SW480 (cell line): Measurements from ENCODE around the gene ADAMTS19.
"Not testable (repeated sequence)": the region's sequence is repeated elsewhere in the genome, so short reads cannot be mapped to it uniquely, and the experiment has no call there.

Experiments
- DNase-seq: peaks from one replicate; pipeline ENCODE4 v3.0.0-alpha.2; 2016; ENCODE audit warnings: low spot score

The ADAMTS19 gene, protein sequence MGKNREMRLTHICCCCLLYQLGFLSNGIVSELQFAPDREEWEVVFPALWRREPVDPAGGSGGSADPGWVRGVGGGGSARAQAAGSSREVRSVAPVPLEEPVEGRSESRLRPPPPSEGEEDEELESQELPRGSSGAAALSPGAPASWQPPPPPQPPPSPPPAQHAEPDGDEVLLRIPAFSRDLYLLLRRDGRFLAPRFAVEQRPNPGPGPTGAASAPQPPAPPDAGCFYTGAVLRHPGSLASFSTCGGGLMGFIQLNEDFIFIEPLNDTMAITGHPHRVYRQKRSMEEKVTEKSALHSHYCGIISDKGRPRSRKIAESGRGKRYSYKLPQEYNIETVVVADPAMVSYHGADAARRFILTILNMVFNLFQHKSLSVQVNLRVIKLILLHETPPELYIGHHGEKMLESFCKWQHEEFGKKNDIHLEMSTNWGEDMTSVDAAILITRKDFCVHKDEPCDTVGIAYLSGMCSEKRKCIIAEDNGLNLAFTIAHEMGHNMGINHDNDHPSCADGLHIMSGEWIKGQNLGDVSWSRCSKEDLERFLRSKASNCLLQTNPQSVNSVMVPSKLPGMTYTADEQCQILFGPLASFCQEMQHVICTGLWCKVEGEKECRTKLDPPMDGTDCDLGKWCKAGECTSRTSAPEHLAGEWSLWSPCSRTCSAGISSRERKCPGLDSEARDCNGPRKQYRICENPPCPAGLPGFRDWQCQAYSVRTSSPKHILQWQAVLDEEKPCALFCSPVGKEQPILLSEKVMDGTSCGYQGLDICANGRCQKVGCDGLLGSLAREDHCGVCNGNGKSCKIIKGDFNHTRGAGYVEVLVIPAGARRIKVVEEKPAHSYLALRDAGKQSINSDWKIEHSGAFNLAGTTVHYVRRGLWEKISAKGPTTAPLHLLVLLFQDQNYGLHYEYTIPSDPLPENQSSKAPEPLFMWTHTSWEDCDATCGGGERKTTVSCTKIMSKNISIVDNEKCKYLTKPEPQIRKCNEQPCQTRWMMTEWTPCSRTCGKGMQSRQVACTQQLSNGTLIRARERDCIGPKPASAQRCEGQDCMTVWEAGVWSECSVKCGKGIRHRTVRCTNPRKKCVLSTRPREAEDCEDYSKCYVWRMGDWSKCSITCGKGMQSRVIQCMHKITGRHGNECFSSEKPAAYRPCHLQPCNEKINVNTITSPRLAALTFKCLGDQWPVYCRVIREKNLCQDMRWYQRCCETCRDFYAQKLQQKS

GRCh38 chr5:129459777-129460671, at the start of gene ADAMTS19:
TSS of gene ADAMTS19 (plus strand) at chr5:129460298. CDS start at chr5:129460392, 94 bp downstream.
- DNase-seq: peak; percentile 88

GRCh38 chr5:129410488-129410887, 49.6 kb upstream of the ADAMTS19 start:
- DNase-seq: peak; percentile 68

- no peak for DNase-seq
Measured at GRCh38 chr5:129412721-129413120, 47.4 kb upstream of the ADAMTS19 start.

GRCh38 chr5:129413570-129413969, 46.5 kb upstream of the ADAMTS19 start:
- no peak for DNase-seq

DNA sequence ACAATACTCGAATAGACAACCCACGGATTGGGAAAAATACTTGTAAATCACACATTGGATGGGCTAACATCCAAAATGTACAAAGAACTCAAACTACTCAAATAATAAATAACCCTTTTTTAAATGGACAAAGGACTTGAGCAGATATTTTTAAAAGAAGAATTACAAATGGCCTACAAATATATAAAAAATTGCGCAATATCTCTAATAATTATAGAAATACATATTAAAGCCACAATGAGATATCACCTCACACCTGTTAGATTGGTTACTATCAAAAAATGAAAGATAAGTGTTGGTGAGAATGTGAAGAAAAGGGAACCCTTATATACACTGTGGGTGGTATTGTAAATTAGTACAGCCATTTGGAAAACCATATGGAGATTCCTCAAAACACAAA, 40.8 kb upstream of the ADAMTS19 start:
- DNase-seq: no peak

DNA sequence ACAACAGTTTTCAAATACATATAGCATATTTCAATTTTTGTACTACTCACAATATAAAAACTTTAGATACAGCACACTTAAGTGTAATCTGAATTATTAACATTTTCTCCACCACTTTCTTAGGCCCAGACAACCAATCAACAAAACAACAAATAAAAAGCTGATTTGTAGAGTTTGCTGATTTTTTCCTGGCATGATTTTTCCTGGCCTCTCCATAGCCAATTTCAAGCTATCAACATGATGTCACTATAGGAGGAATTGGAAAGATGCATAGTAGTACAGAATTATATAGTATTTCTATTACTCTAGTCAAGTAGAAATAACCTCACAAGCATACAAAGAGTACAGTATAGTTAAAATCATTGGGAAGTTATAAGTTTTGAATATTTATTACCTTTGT, 35.1 kb upstream of the ADAMTS19 start:
- no peak for DNase-seq

DNA sequence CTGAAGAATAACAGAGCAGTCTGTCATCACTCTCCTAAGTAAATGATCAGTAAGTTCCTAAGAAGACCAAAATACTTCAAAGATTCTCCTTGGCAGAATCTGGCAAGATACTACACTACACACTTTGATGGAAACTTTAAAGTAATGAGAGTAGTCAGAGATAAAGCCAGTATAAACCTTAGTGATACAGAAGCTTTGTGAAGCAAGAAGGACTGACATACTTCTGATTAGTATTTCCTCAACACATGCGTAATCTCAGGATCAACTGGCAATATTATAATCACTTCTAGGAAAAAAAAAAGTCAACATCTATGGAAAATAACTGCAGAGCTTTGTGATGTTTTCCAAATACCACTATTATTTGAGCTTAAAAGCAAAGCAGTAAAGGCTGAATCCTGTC, 34.0 kb upstream of the ADAMTS19 start:
- no peak for DNase-seq

DNA sequence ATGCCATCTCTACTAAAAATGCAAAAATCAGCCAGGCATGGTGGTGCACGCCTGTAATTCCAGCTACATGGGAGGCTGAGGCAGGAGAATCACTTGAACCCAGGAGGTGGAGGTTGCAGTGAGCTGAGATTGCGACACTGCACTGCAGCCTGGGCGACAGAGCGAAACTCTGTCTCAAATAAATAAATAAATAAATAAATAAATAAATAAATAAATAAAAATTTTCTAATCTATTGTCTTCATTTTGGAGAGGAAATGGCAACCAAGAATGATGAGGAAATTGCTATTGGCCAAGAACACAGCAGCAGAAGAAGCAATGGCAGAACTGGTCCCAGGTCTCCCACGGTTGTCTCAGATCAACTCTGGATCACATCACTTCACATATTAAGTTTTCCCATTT, 31.5 kb upstream of the ADAMTS19 start:
- not testable (repeated sequence) for DNase-seq

DNA sequence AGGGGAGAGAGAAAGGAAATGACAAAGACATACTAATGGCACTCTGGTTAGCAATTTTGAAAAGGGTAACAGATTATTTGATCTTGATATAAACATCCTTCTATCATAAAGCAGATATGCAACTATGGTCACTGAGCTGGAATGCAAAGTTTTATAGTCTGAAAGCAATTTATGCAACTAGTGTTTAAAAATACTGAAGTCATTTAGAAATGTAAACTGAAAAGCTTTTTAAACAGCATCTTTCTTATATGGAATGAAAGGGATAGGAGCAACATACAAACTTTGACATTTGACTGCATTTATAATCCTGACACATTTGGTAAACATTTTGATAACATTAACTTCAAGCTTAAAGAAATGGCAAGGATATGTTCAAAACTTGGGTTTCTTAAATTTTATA, 28.7 kb upstream of the ADAMTS19 start:
- no peak for DNase-seq

DNA sequence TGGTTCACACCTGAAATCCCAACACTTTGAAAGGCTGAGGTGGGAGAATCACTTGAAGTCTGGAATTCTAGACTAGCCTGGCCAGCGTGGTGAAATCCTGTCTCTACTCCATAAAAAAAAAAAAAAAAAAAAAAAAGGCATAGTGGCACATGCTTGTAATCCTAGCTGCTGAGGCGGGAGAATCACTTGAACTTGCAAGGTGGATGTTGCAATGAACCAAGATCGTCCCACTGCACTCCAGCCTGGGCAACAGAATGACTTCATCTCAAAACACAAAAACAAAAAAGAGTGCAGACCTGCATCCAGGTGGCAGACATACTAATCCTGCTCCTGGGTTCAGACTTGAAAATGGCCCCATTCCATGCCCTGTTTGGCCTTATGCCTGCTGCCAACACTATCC, 21.8 kb upstream of the ADAMTS19 start:
- no peak for DNase-seq

GRCh38 chr5:129440424-129440823, 19.7 kb upstream of the ADAMTS19 start:
- DNase-seq: no peak

DNA sequence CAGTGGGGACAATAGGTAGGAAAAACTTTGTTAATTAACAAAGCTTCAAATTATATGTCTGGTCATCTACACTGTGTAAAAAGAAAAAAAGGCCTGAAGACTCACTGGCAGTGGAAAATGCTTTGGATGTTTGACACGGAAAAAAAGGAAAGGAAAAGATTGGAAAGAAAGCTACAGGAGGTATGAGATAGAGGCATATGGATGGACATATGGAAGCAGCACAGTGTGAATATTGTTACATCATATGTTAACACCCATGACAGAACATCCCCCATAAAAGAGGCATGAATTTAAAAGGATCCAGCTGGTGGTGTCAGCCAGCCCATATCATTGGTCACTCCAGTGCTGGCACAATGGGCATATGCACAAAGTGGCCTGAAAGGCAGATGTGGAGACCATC, 19.0 kb upstream of the ADAMTS19 start:
- DNase-seq: no peak

DNA sequence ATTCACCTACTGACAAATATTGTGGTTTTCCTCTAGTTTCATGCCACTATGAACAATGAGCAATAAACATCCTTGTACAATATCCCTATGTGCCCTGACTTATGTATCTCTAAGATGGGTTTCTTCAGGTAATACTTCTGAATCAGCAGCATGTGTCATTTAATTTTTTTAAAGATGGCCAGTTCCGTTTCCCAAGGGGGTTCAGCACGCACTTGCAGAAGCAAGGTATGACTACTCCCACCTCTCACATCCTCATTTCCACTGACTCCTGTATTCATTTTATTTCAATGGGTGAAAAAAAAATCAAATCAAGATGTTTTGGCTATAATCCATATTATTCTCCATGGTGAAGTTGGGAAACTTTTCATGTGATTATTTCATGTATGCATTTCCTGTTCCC, 14.7 kb upstream of the ADAMTS19 start:
- no peak for DNase-seq

DNA sequence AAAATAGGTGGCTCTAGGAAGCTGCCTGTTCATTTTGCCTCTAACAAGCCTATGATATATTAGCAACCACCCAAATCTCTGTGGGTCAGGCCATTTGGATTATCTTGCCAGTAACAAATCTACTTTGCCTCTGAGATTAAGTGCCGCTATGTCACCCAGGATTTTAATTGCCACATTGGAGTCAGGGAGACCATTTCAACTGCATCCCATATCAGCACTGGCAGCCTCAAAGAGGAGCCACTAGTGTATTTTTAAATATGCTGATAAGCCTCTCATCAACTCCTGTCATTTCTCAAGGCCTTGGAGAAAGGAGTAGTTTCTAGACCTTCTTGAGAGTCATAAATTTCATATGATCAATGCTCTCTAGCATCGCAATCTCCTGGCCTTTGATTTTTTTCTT, 12.1 kb upstream of the ADAMTS19 start:
- no peak for DNase-seq

- no peak for DNase-seq
Measured at GRCh38 chr5:129448654-129449053, 11.4 kb upstream of the ADAMTS19 start.

DNA sequence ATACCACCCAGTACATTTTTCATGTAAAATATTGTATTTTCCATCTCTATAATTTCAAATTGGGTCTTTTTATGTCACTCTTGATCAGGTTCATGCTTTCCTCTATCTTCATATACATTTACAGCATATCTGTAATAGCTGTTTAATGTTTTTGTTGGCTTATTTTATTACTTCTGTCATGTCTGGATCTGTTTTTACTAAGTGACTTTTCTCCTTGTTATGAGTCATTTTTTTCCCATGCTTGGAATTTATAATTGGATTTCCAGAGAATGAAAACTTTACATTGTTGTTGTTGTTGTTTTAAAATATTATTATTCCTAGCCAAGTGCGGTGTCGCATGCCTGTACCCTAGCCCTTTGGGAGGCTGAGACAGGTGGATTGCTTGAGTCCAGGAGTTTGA, 5.6 kb upstream of the ADAMTS19 start:
- DNase-seq: no peak

DNA sequence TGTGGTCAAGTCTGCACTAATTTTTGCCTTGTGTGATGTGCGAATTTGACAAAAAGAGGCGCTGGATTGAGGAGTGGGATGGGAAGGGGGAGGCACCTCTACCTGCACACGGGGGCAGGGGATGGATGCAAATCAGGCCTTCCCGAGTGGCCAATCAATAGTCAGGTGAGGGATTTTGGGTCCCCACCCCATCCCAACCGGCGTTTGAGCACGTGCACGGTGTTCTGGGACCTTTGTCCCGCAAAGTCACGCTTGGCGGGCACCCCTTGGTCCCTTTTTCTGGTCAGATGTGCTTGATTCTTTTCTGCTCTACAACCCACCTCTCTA, 685 bp upstream of the ADAMTS19 start:
- DNase-seq: peak; percentile 90

- peak; percentile 44 for DNase-seq
Measured at GRCh38 chr5:129460672-129460935, 506 bp downstream of the ADAMTS19 start.

DNA sequence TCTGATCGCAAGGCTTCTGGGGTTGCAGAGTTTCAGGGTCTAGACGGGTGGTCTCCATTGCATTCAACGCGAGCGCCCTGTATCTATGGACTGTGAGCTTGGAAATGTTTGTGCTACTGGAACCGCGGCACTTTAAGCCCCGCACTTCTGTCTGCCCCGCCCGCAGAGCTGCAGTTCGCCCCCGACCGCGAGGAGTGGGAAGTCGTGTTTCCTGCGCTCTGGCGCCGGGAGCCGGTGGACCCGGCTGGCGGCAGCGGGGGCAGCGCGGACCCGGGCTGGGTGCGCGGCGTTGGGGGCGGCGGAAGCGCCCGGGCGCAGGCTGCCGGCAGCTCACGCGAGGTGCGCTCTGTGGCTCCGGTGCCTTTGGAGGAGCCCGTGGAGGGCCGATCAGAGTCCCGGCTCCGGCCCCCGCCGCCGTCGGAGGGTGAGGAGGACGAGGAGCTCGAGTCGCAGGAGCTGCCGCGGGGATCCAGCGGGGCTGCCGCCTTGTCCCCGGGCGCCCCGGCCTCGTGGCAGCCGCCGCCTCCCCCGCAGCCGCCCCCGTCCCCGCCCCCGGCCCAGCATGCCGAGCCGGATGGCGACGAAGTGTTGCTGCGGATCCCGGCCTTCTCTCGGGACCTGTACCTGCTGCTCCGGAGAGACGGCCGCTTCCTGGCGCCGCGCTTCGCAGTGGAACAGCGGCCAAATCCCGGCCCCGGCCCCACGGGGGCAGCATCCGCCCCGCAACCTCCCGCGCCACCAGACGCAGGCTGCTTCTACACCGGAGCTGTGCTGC, 1.0 kb downstream of the ADAMTS19 start:
- peak; percentile 80 for DNase-seq

- DNase-seq: no peak
Measured at GRCh38 chr5:129461711-129462332, 1.7 kb downstream of the ADAMTS19 start.
